Measurements from ENCODE around the gene ALDH4A1. TPM values are rescaled to one million over a fixed set of nuclear protein-coding genes. Genes with fewer than 3 reads are reported as not detected.
A peak's percentile ranks its signal among the peaks of the same experiment; 100 is the strongest.

The ALDH4A1 gene
- total RNA-seq, 4 donors from 2014 or later: 25.1 to 29.5 (median 27.2) TPM

DNA sequence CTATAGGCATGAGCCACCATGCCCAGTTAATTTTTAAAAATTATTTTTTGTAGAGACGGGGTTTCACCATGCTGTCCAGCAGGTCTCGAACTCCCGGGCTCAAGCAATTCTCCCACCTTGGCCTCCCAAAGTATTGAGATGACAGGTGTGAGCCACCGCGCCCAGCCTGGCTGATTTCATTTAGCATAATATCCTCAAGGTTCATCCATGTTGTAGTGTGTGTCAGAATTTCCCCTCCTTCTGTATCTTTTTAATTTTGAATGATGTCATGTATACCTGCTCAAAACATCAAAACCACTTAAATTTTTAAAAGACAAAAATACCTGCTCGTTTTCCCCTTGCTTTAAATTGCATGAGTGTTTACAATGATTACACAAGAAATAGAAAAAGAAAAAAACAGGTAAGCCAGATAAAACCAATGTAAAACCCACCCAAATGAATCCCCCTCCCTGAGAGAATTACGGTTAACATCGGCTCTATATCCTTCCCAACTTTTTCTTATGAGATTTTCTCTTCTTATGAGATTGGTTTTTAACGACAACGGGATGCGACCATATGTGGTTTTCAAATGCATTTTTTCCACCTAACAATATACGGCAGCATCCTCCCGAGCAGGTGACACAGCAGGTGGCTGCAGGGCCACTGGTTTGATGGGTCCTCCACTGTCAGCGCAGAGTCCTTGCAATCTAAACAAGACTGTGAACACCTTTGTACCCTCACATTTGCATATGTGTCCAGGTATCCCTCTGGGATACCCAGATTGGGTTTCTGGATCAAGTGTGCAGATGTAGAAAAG is 32.0 kb upstream of the ALDH4A1 start:
- H3K27ac ChIP-seq (replicated peaks in 1 of 4): no peak overlapping the region
- TF ChIP-seq EP300 (IDR thresholded peaks at IDR 0.05): no peak
- no peak for TF ChIP-seq POLR2AphosphoS5 (IDR thresholded peaks at IDR 0.05)
- TF ChIP-seq, protein P1, sequence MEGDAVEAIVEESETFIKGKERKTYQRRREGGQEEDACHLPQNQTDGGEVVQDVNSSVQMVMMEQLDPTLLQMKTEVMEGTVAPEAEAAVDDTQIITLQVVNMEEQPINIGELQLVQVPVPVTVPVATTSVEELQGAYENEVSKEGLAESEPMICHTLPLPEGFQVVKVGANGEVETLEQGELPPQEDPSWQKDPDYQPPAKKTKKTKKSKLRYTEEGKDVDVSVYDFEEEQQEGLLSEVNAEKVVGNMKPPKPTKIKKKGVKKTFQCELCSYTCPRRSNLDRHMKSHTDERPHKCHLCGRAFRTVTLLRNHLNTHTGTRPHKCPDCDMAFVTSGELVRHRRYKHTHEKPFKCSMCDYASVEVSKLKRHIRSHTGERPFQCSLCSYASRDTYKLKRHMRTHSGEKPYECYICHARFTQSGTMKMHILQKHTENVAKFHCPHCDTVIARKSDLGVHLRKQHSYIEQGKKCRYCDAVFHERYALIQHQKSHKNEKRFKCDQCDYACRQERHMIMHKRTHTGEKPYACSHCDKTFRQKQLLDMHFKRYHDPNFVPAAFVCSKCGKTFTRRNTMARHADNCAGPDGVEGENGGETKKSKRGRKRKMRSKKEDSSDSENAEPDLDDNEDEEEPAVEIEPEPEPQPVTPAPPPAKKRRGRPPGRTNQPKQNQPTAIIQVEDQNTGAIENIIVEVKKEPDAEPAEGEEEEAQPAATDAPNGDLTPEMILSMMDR (IDR thresholded peaks at IDR 0.05): no peak
- no peak for TF ChIP-seq POLR2A (IDR thresholded peaks at IDR 0.05; ENCODE audit: low read depth)
- H3K4me1 ChIP-seq: peaks cover 11 to 81% (median 56%) of the 10 kb centered on the region in 4 donors
- intact Hi-C loops (cut with DNase I): no loop called here
- WGBS: 82% methylated on average over 14 of the region's 14 CpGs
- DNase-seq (ENCODE audit: extremely low spot score): no peak
- H3K27me3 ChIP-seq: no peaks in the 10 kb centered on the region
- no peaks in the 10 kb centered on the region for H3K36me3 ChIP-seq
- no peaks in the 10 kb centered on the region for H3K9me3 ChIP-seq
- H3K4me3 ChIP-seq: no peak overlapping the region

DNA sequence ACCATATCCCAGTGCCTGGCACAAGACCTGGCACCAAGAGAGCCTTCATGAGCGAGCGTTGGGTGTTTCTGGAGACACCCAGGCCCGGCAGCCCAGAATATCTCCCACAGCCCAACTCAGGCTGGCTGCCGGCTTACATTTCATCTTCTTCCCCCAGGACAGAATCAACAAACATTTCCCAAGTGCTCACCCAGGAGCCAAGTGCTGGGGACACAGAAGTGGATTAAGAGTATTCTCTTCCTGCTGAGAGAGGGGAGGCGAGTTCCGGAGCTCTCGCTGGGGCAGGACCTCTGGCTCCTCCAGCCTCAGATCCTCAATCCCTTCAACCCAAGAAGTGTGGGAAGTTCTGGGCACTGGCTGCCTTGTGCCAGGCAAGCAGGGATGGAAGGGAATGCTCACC is 30.5 kb upstream of the ALDH4A1 start:
- peaks cover 11 to 81% (median 54%) of the 10 kb centered on the region in 4 donors for H3K4me1 ChIP-seq
- intact Hi-C loops (cut with DNase I): no loop called here
- H3K27me3 ChIP-seq: no peaks in the 10 kb centered on the region
- peak overlapping the region in 3 of 4 donors; percentile 35 to 55 (median 48) for H3K27ac ChIP-seq (replicated peaks in 1 of 4)
- no peak for DNase-seq (ENCODE audit: extremely low spot score)
- H3K36me3 ChIP-seq: no peaks in the 10 kb centered on the region
- no peak overlapping the region for H3K4me3 ChIP-seq
- no peaks in the 10 kb centered on the region for H3K9me3 ChIP-seq
- 46% methylated on average over 7 of the region's 7 CpGs for WGBS
- TF ChIP-seq, protein P1 (IDR thresholded peaks at IDR 0.05): no peak
- TF ChIP-seq EP300 (IDR thresholded peaks at IDR 0.05) (no peak), POLR2A (IDR thresholded peaks at IDR 0.05; ENCODE audit: low read depth) (no peak), POLR2AphosphoS5 (IDR thresholded peaks at IDR 0.05) (no peak)

DNA sequence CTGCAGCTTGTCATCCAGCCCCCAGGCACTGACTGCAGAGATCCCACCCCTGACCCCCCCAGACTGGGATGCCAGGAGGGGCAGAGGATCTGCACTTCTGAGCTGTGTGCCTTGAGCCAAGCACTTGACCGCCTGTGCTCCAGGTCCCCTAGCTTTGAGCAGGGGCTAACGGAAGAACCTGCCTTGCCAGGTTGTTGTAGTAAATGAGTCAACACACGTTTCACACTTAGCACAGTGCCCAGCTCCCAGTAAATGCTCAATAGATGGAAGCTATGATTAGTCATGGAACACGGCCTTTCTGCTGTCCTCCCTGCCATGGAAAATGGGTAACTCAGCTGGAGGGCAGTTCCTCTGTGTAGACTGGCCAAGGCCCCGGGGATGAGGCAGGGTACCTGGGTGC is 30.0 kb upstream of the ALDH4A1 start:
- H3K27ac ChIP-seq (replicated peaks in 1 of 4): peak overlapping the region in 3 of 4 donors; percentile 35 to 55 (median 48)
- 51% methylated on average over 5 of the region's 5 CpGs for WGBS
- intact Hi-C loops (cut with DNase I): no loop called here

DNA sequence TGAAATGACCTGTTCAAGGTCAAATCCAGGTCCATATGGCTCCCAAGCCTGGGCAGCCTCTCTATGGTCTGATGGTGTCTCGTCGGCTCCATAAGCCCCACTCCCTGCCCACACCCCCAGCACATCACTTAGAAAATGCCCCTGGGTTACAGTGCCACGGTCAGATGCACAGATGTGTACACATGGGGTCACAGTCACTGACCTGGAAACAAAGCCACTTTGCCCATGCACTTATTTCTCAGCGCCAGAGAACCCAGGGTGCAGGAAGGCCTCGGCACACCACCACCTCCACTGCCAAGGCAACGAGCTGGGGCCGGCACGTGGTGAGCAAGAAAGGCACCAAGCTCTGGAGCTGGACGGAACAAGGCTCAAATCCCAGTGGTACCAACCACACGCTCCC is 29.4 kb upstream of the ALDH4A1 start:
- no peak for DNase-seq (ENCODE audit: extremely low spot score)
- Histone ChIP-seq H3K27ac (replicated peaks in 1 of 4) (no peak overlapping the region), H3K9me3 (no peaks in the 10 kb centered on the region), H3K4me1 (peaks cover 22 to 81% (median 55%) of the 10 kb centered on the region in 4 donors), H3K4me3 (no peak overlapping the region), H3K27me3 (no peaks in the 10 kb centered on the region), H3K36me3 (no peaks in the 10 kb centered on the region)
- TF ChIP-seq POLR2AphosphoS5 (IDR thresholded peaks at IDR 0.05): no peak
- TF ChIP-seq, protein P1 (IDR thresholded peaks at IDR 0.05): no peak
- no peak for TF ChIP-seq POLR2A (IDR thresholded peaks at IDR 0.05; ENCODE audit: low read depth)
- no peak for TF ChIP-seq EP300 (IDR thresholded peaks at IDR 0.05)
- intact Hi-C loops (cut with DNase I): no loop called here
- WGBS: 85% methylated on average over 10 of the region's 10 CpGs

More for the DNA sequence above, 30.0 kb upstream of the ALDH4A1 start:
- TF ChIP-seq EP300 (IDR thresholded peaks at IDR 0.05): no peak
- TF ChIP-seq, protein P1 (IDR thresholded peaks at IDR 0.05): no peak
- no peak for TF ChIP-seq POLR2A (IDR thresholded peaks at IDR 0.05; ENCODE audit: low read depth)
- no peak for TF ChIP-seq POLR2AphosphoS5 (IDR thresholded peaks at IDR 0.05)
- Histone ChIP-seq H3K9me3 (no peaks in the 10 kb centered on the region), H3K4me3 (no peak overlapping the region), H3K36me3 (no peaks in the 10 kb centered on the region), H3K4me1 (peaks cover 16 to 81% (median 55%) of the 10 kb centered on the region in 4 donors), H3K27me3 (no peaks in the 10 kb centered on the region)
- DNase-seq (ENCODE audit: extremely low spot score): no peak

Data from esophagus muscularis mucosa (tissue), 4 donors.